HepG2 (cell line): ENCODE data around the gene CLTA. TPM values are rescaled to one million over a fixed set of nuclear protein-coding genes. Genes with fewer than 3 reads are reported as not detected.

ENCODE experiments used
- ATAC-seq: fragments of 200-7000 bp; cut with Tn5 transposase; 3 replicates; pipeline ENCODE4 v1.9.1; 2020; ENCODE audit warnings: mild to moderate bottlenecking, moderate library complexity
- BruUV-seq: library from RNA; stranded (reverse); fragments of 400-500 nt; replicated peaks from 2 replicates; lab custom pipeline; 2021; lab: Mats Ljungman, UMichigan
- CTCF ChIA-PET: fragments of 300-600 bp; formaldehyde crosslinking; extraction: SDS; loops from one replicate; lab custom pipeline; 2021; ENCODE audit warnings: low total read pairs, inconsistent platforms, low intra/inter-chr PET ratio; lab: Yijun Ruan, JAX
- POLR2A ChIA-PET: fragments of 350-600 bp; sonication (Branson Sonifier 250); formaldehyde crosslinking; loops from one replicate; lab custom pipeline; 2020; ENCODE audit warnings: antibody characterized with exemption, inconsistent platforms; lab: Yijun Ruan, JAX
- DNase-seq: peaks from one replicate; pipeline ENCODE4 v3.0.0-alpha.2; 2015; ENCODE audit warnings: low spot score
- FAIRE-seq: peaks from 3 replicates; lab custom pipeline; 2011; peaks lifted over from hg19 to GRCh38; lab: Jason Lieb, UNC
- H2AFZ ChIP-seq: one replicate; pipeline ENCODE4 v1.6.1; 2011; ENCODE audit warnings: low read length, inconsistent platforms
- H3K27ac ChIP-seq: fragments of 300-600 bp; 3 replicates; pipeline ENCODE4 v1.8.0; 2011; ENCODE audit warnings: mixed run types, mild to moderate bottlenecking, mixed read lengths, low read length, inconsistent platforms; ENCODE audit not compliant: insufficient read depth; ENCODE audit errors: extremely low read length
- H3K27me3 ChIP-seq, 2 experiments: fragments of 200-600 bp in 1 of 2; 2 replicates in 1 of 2; 3 replicates in 1 of 2; pipeline versions ENCODE4 v1.6.0 to v1.8.0; 2011; ENCODE audit warnings: low read length in 2 of 2, mild to moderate bottlenecking in 2 of 2, moderate library complexity in 2 of 2, inconsistent platforms in 1 of 2; ENCODE audit not compliant: insufficient read depth in 2 of 2, control insufficient read depth in 1 of 2
- H3K36me3 ChIP-seq, 2 experiments: fragments of 200-600 bp in 1 of 2; replicated peaks in 1 of 2; 2 replicates in 1 of 2; 3 replicates in 1 of 2; pipeline versions ENCODE4 v1.5.1 to v1.8.0; 2011; ENCODE audit warnings: low read length in 2 of 2, inconsistent platforms in 1 of 2; ENCODE audit not compliant: insufficient read depth in 2 of 2, control insufficient read depth in 1 of 2
- H3K4me1 ChIP-seq: 2 replicates; pipeline ENCODE4 v1.5.1; 2012; ENCODE audit warnings: low read length, inconsistent platforms; ENCODE audit not compliant: insufficient read depth
- H3K4me2 ChIP-seq: 2 replicates; pipeline ENCODE4 v1.6.0; 2011; ENCODE audit warnings: low read depth, low read length, inconsistent platforms
- H3K4me3 ChIP-seq, 3 experiments: fragments of 200-600 bp in 1 of 3; sonication (generic), shearing (Covaris generic) in 1 of 3; replicated peaks in 1 of 3; 2 replicates each; pipeline ENCODE4 v1.5.1; 2011 to 2016; ENCODE audit warnings: low read length in 3 of 3, inconsistent platforms in 2 of 3, low read depth in 2 of 3, mild to moderate bottlenecking in 2 of 3, control low read depth in 1 of 3, mixed read lengths in 1 of 3; ENCODE audit not compliant: insufficient read depth in 1 of 3
- H3K79me2 ChIP-seq: one replicate; pipeline ENCODE4 v1.6.1; 2011; ENCODE audit warnings: low read length, inconsistent platforms; ENCODE audit not compliant: insufficient read depth
- H3K9ac ChIP-seq: 2 replicates; pipeline ENCODE4 v1.6.0; 2011; ENCODE audit warnings: mild to moderate bottlenecking, low read depth, low read length, inconsistent platforms; ENCODE audit not compliant: insufficient read depth
- H3K9me3 ChIP-seq: 2 replicates; pipeline ENCODE4 v1.5.1; 2012; ENCODE audit warnings: mild to moderate bottlenecking, low read length
- H4K20me1 ChIP-seq: 2 replicates; pipeline ENCODE4 v1.6.0; 2011; ENCODE audit warnings: inconsistent platforms, mild to moderate bottlenecking, low read length, moderate library complexity; ENCODE audit not compliant: insufficient read depth
- ADNP ChIP-seq: sonication (generic); formaldehyde crosslinking; IDR thresholded peaks from 2 replicates; pipeline ENCODE4 v1.4.0; 2020; ENCODE audit warnings: missing genetic modification reagents
- ATRX ChIP-seq: sonication (generic); formaldehyde crosslinking; IDR thresholded peaks from 2 replicates; pipeline ENCODE4 v1.4.0; 2020; ENCODE audit warnings: missing genetic modification reagents, borderline replicate concordance
- DNMT1 ChIP-seq: sonication (generic); formaldehyde crosslinking; IDR thresholded peaks from 2 replicates; pipeline ENCODE4 v1.5.1; 2020; ENCODE audit warnings: mild to moderate bottlenecking, missing genetic modification reagents
- HDAC2 ChIP-seq: sonication (generic); formaldehyde crosslinking; IDR thresholded peaks from 2 replicates; pipeline ENCODE4 v1.4.0; 2020; ENCODE audit warnings: missing genetic modification reagents
- HNF4A ChIP-seq: sonication (generic); formaldehyde crosslinking; IDR thresholded peaks from 2 replicates; pipeline ENCODE4 v1.4.0; 2020; ENCODE audit warnings: missing genetic modification reagents
- MBD4 ChIP-seq: IDR thresholded peaks from 2 replicates; pipeline ENCODE4 v1.6.1; 2012; ENCODE audit warnings: low read length, inconsistent platforms, borderline replicate concordance
- PHF20 ChIP-seq: sonication (generic); formaldehyde crosslinking; IDR thresholded peaks from 2 replicates; pipeline ENCODE4 v1.5.0; 2020; ENCODE audit warnings: mild to moderate bottlenecking, missing genetic modification reagents
- SRSF1 ChIP-seq: fragments of 200-400 bp; formaldehyde crosslinking; optimal IDR thresholded peaks from 2 replicates; pipeline ENCODE3; 2017; ENCODE audit warnings: mild to moderate bottlenecking, low read depth, low read length, moderate library complexity
- TOE1 ChIP-seq: sonication (generic); formaldehyde crosslinking; IDR thresholded peaks from 2 replicates; pipeline ENCODE4 v1.4.0; 2020; ENCODE audit warnings: mild to moderate bottlenecking, missing genetic modification reagents
- XRCC5 ChIP-seq: fragments of 200-400 bp; formaldehyde crosslinking; optimal IDR thresholded peaks from 2 replicates; pipeline ENCODE3; 2017; ENCODE audit warnings: mild to moderate bottlenecking, low read length
- YY1 ChIP-seq: IDR thresholded peaks from 2 replicates; pipeline ENCODE4 v1.6.1; 2011; ENCODE audit warnings: low read length, low read depth, moderate library complexity, mild to moderate bottlenecking; ENCODE audit not compliant: insufficient read depth, insufficient replicate concordance
- ZBTB8A ChIP-seq: sonication (generic); formaldehyde crosslinking; IDR thresholded peaks from 2 replicates; pipeline ENCODE4 v1.4.0; 2020; ENCODE audit warnings: mild to moderate bottlenecking, low read depth, missing genetic modification reagents, borderline replicate concordance
- ZNF235 ChIP-seq: sonication (generic); formaldehyde crosslinking; IDR thresholded peaks from 2 replicates; pipeline ENCODE4 v1.8.1; 2023; ENCODE audit warnings: mild to moderate bottlenecking, missing genetic modification reagents, borderline replicate concordance
- ZNF383 ChIP-seq: sonication (generic); formaldehyde crosslinking; IDR thresholded peaks from 2 replicates; pipeline ENCODE4 v1.4.0; 2020; ENCODE audit warnings: missing genetic modification reagents, mild to moderate bottlenecking, borderline replicate concordance
- ZNF737 ChIP-seq: sonication (generic); formaldehyde crosslinking; IDR thresholded peaks from 2 replicates; pipeline ENCODE4 v1.5.0; 2020; ENCODE audit warnings: missing genetic modification reagents, mild to moderate bottlenecking, borderline replicate concordance
- WGBS: methylation state at CpG from one replicate; pipeline ENCODE4 v1.1.6; 2017; ENCODE audit warnings: low lambda C conversion rate; 5-methylcytosine and 5-hydroxymethylcytosine counted together
- in situ Hi-C: cut with HindIII; loops from 2 replicates; pipeline ENCODE4 v1.10.0; 2017; ENCODE audit warnings: low pct_unique_long_range_greater_than_20kb; ENCODE audit not compliant: extremely low pct_ligation_motif_present
- intact Hi-C: fragments of 100-400 bp; cut with micrococcal nuclease; formaldehyde crosslinking; loops from one replicate; pipeline ENCODE4 v1.10.0; 2022; ENCODE audit not compliant: unreplicated experiment
- polyA plus RNA-seq, 8 experiments: library from polyadenylated mRNA; depleted of rRNA in 3 of 8; stranded (reverse) in 7 of 8; unstranded in 1 of 8; fragments of >200 nt; fragmentation: Illumina TruSeq in 4 of 8; extraction: Trizol in 4 of 8; gene quantifications; 2 replicates each; pipeline versions ENCODE4 v1.2.1 to v1.2.3, GENCODE V29; 2011 to 2016; ENCODE audit warnings: low read depth in 4 of 8, missing spikeins in 1 of 8, mixed read lengths in 1 of 8; ENCODE audit not compliant: insufficient read depth in 1 of 8
- total RNA-seq, 5 experiments: library from RNA; depleted of rRNA; stranded (reverse); fragments of >200 nt; fragmentation: Illumina TruSeq; extraction: Trizol; gene quantifications; 2 replicates each; pipeline ENCODE4 v1.2.3, GENCODE V29; 2016; ENCODE audit warnings: low read depth in 1 of 5
- TF ChIP-seq, protein P1 (sequence below): sonication (generic); formaldehyde crosslinking; IDR thresholded peaks from 2 replicates; pipeline ENCODE4 v1.4.0; 2020; ENCODE audit warnings: missing genetic modification reagents
- TF ChIP-seq, protein P2 (sequence below): sonication (generic); formaldehyde crosslinking; IDR thresholded peaks from 2 replicates; pipeline ENCODE4 v1.4.0; 2020; ENCODE audit warnings: missing genetic modification reagents

CLTA gene
- total and polyA plus RNA-seq, 2 of the 13 experiments (the other 11 are each of a cell fraction or from before 2014, with no cell fraction given) = 143 to 222 TPM

DNA sequence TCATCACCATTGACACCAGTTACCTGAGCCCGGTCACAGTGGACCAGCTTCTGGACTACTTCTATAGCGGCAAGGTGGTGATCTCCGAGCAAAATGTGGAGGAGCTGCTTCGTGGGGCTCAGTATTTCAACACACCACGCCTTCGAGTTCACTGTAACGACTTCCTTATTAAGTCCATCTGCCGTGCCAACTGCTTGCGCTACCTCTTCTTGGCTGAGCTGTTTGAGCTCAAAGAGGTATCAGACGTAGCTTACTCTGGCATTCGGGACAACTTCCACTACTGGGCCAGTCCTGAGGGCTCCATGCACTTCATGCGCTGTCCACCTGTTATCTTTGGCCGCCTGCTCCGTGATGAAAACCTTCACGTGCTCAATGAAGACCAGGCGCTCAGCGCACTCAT is 21.0 kb upstream of the CLTA start:
- H3K36me3 ChIP-seq = no peaks in the 10 kb centered on the region
- DNase-seq (no peak), FAIRE-seq (no peak), ATAC-seq (no peak)
- H3K27me3 ChIP-seq = peaks cover 6 to 42% of the 10 kb centered on the region in 2 experiments; a peak in 4 of 5 replicates
- H3K9me3 ChIP-seq = no peaks in the 10 kb centered on the region
- no peak overlapping the region for H3K9ac ChIP-seq
- WGBS = 57% methylated on average over 8 of the region's 17 CpGs
- no peak overlapping the region for H3K27ac ChIP-seq
- TF ChIP-seq ZNF737 (no peak), ZNF383 (CRISPR knock-in tag) (no peak), TOE1 (CRISPR knock-in tag) (no peak), HNF4A (CRISPR knock-in tag) (no peak), HDAC2 (CRISPR knock-in tag) (no peak), DNMT1 (CRISPR knock-in tag) (no peak)
- TF ChIP-seq, protein P1, sequence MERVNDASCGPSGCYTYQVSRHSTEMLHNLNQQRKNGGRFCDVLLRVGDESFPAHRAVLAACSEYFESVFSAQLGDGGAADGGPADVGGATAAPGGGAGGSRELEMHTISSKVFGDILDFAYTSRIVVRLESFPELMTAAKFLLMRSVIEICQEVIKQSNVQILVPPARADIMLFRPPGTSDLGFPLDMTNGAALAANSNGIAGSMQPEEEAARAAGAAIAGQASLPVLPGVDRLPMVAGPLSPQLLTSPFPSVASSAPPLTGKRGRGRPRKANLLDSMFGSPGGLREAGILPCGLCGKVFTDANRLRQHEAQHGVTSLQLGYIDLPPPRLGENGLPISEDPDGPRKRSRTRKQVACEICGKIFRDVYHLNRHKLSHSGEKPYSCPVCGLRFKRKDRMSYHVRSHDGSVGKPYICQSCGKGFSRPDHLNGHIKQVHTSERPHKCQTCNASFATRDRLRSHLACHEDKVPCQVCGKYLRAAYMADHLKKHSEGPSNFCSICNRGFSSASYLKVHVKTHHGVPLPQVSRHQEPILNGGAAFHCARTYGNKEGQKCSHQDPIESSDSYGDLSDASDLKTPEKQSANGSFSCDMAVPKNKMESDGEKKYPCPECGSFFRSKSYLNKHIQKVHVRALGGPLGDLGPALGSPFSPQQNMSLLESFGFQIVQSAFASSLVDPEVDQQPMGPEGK (CRISPR knock-in tag) = no peak
- H3K4me3 ChIP-seq = no peak overlapping the region
- no peak overlapping the region for H2AFZ ChIP-seq
- no TSS peak for BruUV-seq
- ChIA-PET CTCF (no interaction called here), POLR2A (interaction anchor here (0.7 kb wide), 1 partner anchor 21 kb away, joined by 3 read pairs; the partner anchor contains the start of gene CLTA)
- H3K4me1 ChIP-seq = no peaks in the 10 kb centered on the region
- intact Hi-C loops = loop anchor here (5.0 kb wide), 2 partner anchors 162 to 212 kb away; partner anchors contain the start of gene OR2S2
- H4K20me1 ChIP-seq = no peaks in the 10 kb centered on the region
- H3K79me2 ChIP-seq = no peaks in the 10 kb centered on the region
- H3K4me2 ChIP-seq = no peak overlapping the region
- in situ Hi-C loops = loop anchor here (5.0 kb wide), 1 partner anchor 67 kb away; no protein-coding TSS in a partner anchor

DNA sequence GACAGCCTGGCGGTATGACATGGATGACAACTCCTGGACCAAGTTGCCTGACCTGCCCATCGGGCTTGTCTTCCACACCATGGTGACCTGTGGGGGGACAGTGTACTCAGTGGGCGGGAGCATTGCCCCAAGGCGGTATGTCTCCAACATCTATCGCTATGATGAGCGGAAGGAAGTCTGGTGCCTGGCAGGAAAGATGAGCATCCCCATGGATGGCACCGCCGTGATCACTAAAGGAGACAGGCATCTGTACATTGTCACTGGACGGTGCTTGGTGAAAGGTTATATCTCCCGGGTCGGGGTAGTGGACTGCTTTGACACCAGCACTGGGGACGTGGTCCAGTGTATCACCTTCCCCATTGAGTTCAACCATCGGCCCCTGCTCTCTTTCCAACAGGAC is 20.2 kb upstream of the CLTA start:
- H3K36me3 ChIP-seq = no peaks in the 10 kb centered on the region
- H3K4me3 ChIP-seq = no peak overlapping the region
- no peak overlapping the region for H3K9ac ChIP-seq
- intact Hi-C loops = no loop called here
- H3K27ac ChIP-seq = no peak overlapping the region
- in situ Hi-C loops = no loop called here
- no CpG with 5 or more reads among the region's 13 CpGs for WGBS
- peaks cover 6 to 43% of the 10 kb centered on the region in 2 experiments; a peak in 4 of 5 replicates for H3K27me3 ChIP-seq
- DNase-seq = no peak
- no TSS peak for BruUV-seq
- H4K20me1 ChIP-seq = no peaks in the 10 kb centered on the region
- POLR2A ChIA-PET = no interaction called here
- no peak overlapping the region for H2AFZ ChIP-seq
- ATAC-seq = no peak
- CTCF ChIA-PET = no interaction called here
- H3K4me2 ChIP-seq = no peak overlapping the region
- H3K4me1 ChIP-seq = no peaks in the 10 kb centered on the region
- no peak for FAIRE-seq
- H3K79me2 ChIP-seq = no peaks in the 10 kb centered on the region
- no peaks in the 10 kb centered on the region for H3K9me3 ChIP-seq
- TF ChIP-seq, protein P2, sequence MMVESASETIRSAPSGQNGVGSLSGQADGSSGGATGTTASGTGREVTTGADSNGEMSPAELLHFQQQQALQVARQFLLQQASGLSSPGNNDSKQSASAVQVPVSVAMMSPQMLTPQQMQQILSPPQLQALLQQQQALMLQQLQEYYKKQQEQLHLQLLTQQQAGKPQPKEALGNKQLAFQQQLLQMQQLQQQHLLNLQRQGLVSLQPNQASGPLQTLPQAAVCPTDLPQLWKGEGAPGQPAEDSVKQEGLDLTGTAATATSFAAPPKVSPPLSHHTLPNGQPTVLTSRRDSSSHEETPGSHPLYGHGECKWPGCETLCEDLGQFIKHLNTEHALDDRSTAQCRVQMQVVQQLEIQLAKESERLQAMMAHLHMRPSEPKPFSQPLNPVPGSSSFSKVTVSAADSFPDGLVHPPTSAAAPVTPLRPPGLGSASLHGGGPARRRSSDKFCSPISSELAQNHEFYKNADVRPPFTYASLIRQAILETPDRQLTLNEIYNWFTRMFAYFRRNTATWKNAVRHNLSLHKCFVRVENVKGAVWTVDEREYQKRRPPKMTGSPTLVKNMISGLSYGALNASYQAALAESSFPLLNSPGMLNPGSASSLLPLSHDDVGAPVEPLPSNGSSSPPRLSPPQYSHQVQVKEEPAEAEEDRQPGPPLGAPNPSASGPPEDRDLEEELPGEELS (CRISPR knock-in tag) = no peak
- TF ChIP-seq ATRX (CRISPR knock-in tag) = no peak
- no peak for TF ChIP-seq YY1
- no peak for TF ChIP-seq MBD4
- no peak for TF ChIP-seq PHF20 (CRISPR knock-in tag)
- TF ChIP-seq ADNP (CRISPR knock-in tag) = no peak
- TF ChIP-seq ZNF235 (CRISPR knock-in tag) = no peak
- TF ChIP-seq ZBTB8A = no peak
- no peak for TF ChIP-seq XRCC5
- TF ChIP-seq SRSF1 = no peak
